ENCODE measurements around the gene KCNJ18.
"Not testable (repeated sequence)": the region's sequence is repeated elsewhere in the genome, so short reads cannot be mapped to it uniquely, and the experiment has no call there.

DNA sequence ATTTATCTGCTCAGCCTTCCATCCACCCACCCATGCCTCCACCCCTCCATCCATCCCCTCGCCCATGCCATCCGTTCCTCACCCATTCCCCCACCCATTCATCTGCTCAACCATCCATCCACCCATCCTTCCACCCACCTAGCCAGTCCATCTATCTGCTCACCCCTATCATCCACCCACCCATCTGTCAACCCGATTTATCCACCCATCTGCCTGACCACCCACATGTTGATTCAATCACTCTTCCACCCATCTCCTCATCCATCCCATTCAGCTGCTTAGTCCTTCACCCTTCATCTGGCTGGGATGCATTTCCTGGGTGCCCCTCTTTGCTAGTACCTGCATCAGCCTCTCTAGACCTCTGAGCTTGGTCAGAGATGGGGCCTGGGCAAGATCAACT is 3.9 kb downstream of the KCNJ18 start:
- TF ChIP-seq, protein P1, sequence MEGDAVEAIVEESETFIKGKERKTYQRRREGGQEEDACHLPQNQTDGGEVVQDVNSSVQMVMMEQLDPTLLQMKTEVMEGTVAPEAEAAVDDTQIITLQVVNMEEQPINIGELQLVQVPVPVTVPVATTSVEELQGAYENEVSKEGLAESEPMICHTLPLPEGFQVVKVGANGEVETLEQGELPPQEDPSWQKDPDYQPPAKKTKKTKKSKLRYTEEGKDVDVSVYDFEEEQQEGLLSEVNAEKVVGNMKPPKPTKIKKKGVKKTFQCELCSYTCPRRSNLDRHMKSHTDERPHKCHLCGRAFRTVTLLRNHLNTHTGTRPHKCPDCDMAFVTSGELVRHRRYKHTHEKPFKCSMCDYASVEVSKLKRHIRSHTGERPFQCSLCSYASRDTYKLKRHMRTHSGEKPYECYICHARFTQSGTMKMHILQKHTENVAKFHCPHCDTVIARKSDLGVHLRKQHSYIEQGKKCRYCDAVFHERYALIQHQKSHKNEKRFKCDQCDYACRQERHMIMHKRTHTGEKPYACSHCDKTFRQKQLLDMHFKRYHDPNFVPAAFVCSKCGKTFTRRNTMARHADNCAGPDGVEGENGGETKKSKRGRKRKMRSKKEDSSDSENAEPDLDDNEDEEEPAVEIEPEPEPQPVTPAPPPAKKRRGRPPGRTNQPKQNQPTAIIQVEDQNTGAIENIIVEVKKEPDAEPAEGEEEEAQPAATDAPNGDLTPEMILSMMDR (IDR thresholded peaks at IDR 0.05), result not testable (repeated sequence)
- not testable (repeated sequence) for TF ChIP-seq POLR2A (IDR thresholded peaks at IDR 0.05)

Measured in Peyer's patch (tissue), 4 donors.